ENCODE data around the gene FALEC.
A peak's percentile ranks its signal among the peaks of the same experiment; 100 is the strongest.

Gene FALEC

DNA sequence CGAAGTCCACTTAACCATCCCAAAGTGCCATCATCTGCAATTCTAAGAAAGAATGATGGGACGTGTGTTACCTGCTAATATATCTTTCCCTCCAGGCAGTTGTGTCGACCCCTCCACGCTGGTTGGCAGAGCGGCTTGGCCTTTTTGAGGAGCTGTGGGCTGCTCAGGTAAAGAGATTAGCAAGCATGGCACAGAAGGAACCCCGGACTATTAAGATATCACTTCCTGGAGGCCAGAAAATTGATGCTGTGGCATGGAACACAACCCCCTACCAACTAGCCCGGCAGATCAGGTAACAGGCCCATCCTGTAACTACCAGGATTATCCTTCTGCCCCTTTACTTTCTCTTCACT is 27.8 kb upstream of the FALEC start:
- peak overlapping the region; percentile 94 for H3K4me3 ChIP-seq (ENCODE audit: low read length)
- no peak for DNase-seq (ENCODE audit: low read depth)
- no peak for TF ChIP-seq CTCF (conservative IDR thresholded peaks at IDR 0.05; ENCODE audit: low read length)

DNA sequence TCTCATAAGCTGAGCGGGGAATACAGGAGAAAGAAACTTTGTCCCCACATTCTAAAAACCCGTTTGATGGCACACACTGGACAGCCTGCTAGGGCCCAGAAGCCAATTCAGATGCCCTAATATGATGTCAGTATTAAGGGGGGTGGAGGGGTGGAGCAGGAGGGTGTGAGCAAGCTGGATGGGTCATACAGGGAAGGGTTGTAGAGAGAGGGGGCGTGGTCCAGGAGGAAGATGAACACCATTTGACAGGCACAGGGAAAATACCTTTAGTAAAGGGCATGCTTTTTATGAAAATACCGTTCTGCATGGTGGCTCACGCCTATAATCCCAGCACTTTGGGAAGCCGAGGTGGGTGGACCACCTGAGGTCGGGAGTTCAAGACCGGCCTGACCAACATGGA is 22.4 kb upstream of the FALEC start:
- DNase-seq (ENCODE audit: low read depth): no peak
- no peak for TF ChIP-seq CTCF (conservative IDR thresholded peaks at IDR 0.05; ENCODE audit: low read length)
- no peak overlapping the region for H3K4me3 ChIP-seq (ENCODE audit: low read length)

DNA sequence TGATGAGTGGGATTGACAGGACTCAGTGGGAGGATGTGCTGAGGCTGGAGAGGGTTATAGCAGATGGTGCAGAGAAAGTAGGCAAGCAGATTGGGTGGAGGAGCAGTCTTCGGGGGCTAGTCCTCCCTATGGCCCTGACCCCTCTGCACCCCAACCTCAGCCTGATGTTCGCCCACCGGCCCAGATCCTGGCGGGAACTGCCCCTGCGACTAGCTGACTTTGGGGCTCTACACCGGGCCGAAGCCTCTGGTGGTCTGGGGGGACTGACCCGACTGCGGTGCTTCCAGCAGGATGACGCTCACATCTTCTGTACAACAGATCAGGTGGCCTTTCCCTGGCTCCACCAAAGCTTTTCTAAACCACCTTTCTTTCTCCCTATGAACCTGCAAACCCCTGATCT is 17.2 kb upstream of the FALEC start:
- DNase-seq (ENCODE audit: low read depth): no peak
- no peak for TF ChIP-seq CTCF (conservative IDR thresholded peaks at IDR 0.05; ENCODE audit: low read length)
- no peak overlapping the region for H3K4me3 ChIP-seq (ENCODE audit: low read length)

DNA sequence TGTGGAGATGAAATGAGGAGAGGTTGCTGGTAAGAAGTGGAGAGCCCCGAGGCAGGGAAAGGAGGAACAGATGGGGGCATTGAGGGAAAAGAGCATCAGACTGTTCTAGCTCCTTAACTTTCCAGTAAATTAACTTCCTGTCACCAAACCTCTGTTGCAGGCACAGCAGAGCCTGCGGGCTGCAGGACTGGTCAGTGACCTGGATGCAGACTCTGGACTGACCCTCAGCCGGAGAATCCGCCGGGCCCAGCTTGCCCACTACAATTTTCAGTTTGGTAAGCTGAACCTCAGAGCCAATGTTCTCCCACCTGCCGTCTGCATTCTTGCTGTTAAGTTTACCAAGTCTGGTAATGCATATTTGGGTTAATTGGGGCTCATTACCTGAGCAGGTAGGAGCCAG is 10.1 kb upstream of the FALEC start:
- H3K4me3 ChIP-seq (ENCODE audit: low read length): no peak overlapping the region
- TF ChIP-seq CTCF (conservative IDR thresholded peaks at IDR 0.05; ENCODE audit: low read length): no peak
- no peak for DNase-seq (ENCODE audit: low read depth)

GRCh38 chr1:150507912-150508864 is 7.4 kb upstream of the FALEC start, which contains the start of gene ECM1:
ECM1 (plus strand) TSS chr1:150508109; CDS start chr1:150508210, 101 bp downstream.
- DNase-seq (ENCODE audit: low read depth): peak; percentile 79
- peak within 1 kb of the TSS; percentile 74 for H3K4me3 ChIP-seq (ENCODE audit: low read length)
- no peak for TF ChIP-seq CTCF (conservative IDR thresholded peaks at IDR 0.05; ENCODE audit: low read length)

DNA sequence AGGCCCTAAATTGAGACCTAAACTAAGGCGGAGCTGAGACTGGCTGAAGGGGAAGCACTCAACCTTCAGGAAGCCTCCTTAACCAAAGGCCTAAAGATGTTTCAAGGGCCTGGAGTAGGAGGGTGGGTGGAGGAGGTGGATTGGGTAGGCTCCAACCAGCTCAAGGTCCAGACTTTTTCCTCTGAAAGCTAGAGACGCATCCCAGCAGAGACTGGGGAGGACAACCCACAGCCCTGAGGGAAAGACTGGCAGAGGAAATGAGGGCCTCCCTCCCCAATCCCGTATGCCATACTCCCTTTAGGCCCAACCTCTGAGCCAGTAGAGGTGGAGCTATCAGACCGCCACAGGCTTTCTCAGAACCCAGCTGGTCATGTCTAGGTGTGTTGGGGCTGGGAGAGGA is 6.6 kb upstream of the FALEC start:
- H3K4me3 ChIP-seq (ENCODE audit: low read length): peak overlapping the region; percentile 74
- DNase-seq (ENCODE audit: low read depth): peak; percentile 42
- TF ChIP-seq CTCF (conservative IDR thresholded peaks at IDR 0.05; ENCODE audit: low read length): no peak

DNA sequence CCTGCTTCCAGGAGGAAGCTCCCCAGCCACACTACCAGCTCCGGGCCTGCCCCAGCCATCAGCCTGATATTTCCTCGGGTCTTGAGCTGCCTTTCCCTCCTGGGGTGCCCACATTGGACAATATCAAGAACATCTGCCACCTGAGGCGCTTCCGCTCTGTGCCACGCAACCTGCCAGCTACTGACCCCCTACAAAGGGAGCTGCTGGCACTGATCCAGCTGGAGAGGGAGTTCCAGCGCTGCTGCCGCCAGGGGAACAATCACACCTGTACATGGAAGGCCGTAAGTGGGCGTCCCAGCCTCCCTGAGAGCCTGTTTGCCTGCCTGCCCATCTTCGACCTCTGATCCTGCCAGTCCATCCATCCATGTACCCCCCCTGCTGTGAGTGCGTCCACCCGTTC is 4.0 kb upstream of the FALEC start:
- no peak for TF ChIP-seq CTCF (conservative IDR thresholded peaks at IDR 0.05; ENCODE audit: low read length)
- DNase-seq (ENCODE audit: low read depth): no peak
- H3K4me3 ChIP-seq (ENCODE audit: low read length): no peak overlapping the region
